Body of pancreas (tissue), 4 donors: ENCODE measurements around the gene MTA3.

Experiments used
- POLR2A ChIP-seq, 3 donors: fragments of 450-650 bp; IDR thresholded peaks; one replicate each; pipeline ENCODE4 v1.6.1; 2016; ENCODE audit warnings: antibody characterized with exemption in 3 of 3, mild to moderate bottlenecking in 2 of 3
- TF ChIP-seq, protein P1 (sequence below), 7 experiments: fragments of 450-650 bp in 4 of 7; fragments of 200-600 bp in 3 of 7; sonication (generic) in 3 of 7; IDR thresholded peaks; one replicate each; pipeline ENCODE4 v1.5.1; 2016 to 2019; ENCODE audit warnings: antibody characterized with exemption in 7 of 7

DNA sequence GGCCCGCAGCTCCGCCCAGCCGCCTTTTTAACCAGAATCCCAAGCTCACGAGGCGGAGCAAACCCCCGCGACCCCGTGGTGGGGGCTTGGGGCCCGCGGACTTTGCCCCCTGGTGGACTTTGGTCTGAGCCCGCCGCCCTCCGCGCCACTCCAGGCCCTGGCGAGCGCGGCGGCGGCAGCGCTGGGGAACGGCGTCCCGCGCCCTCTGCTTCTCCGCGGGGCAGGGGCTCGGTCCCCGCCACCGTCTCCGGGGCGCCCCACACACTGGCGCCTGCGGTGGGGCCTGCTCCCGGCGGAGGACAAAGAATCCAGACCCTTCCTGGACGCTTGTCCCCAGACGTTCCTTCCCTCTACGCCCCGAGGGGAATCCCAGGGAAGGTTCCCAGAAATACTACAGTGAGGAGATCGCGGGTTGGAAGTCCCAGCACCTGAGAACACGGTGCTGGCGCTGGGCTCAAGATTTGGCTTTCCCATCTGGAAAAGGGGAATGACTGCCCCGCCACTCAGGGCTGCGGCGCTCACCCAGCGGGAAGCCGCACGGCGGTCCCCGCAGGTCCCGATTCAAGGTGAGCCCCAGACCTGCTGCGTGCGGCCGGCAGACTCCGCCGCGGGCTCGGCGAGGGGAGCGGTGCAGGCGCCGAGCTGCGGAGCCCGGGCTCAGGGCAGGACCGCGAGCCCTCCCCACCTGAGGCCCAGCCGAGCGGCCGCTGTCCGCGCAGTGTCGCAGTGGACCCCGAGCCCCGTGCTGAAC, 224.3 kb downstream of the MTA3 start, which contains the start of gene HAAO:
- TF ChIP-seq, protein P1, sequence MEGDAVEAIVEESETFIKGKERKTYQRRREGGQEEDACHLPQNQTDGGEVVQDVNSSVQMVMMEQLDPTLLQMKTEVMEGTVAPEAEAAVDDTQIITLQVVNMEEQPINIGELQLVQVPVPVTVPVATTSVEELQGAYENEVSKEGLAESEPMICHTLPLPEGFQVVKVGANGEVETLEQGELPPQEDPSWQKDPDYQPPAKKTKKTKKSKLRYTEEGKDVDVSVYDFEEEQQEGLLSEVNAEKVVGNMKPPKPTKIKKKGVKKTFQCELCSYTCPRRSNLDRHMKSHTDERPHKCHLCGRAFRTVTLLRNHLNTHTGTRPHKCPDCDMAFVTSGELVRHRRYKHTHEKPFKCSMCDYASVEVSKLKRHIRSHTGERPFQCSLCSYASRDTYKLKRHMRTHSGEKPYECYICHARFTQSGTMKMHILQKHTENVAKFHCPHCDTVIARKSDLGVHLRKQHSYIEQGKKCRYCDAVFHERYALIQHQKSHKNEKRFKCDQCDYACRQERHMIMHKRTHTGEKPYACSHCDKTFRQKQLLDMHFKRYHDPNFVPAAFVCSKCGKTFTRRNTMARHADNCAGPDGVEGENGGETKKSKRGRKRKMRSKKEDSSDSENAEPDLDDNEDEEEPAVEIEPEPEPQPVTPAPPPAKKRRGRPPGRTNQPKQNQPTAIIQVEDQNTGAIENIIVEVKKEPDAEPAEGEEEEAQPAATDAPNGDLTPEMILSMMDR (IDR thresholded peaks at IDR 0.05): peak in 3 of 7 experiments; percentile 5 to 30 (median 11)
- TF ChIP-seq POLR2A (IDR thresholded peaks at IDR 0.05): peak; percentile 79 to 83 (median 80)
